GM08714 (cell line): ENCODE data around the gene SMYD5.

Experiments
- H3K4me3 ChIP-seq: fragments of 200-500 bp; sonication (Bioruptor generic); 2 replicates; pipeline ENCODE4 v1.5.1; 2014; ENCODE audit warnings: mild to moderate bottlenecking, low read length, inconsistent platforms
- ZNF274 ChIP-seq: IDR thresholded peaks from 2 replicates; pipeline ENCODE4 v1.6.1; 2012; ENCODE audit warnings: mild to moderate bottlenecking, low read depth, low read length

Gene SMYD5

DNA sequence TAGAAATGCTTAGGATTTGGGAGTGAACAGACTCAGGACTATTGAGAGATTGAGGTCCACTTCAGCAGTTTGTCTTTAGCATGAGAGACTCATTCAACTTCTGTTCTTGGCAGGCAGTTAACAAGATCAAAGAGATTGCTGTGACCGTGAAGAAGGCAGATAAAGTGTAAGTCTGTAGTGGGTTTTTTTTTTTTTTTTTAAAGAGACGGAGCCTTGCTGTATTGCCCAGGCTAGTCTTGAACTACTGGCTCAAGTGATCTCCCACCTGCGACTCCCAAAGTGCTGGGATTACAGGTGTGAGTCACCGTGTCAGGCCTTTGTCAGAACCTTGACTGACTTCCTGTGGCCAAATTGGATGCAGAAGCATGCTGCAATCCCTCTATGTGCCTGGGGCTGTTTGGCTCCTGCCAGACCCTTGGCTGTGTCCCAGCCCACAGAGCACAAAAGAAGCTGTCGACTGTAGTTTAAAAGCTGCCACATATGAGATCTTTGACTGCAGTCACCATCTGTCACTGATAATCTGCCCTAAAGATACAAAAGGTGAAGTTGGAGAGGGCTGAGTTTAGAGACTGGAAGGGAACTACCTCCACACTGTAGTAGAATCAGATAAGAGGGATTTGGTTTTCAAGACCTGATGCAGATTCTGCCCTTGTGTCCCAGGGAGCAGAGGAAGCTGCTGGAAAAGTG, 30.0 kb downstream of the SMYD5 start:
- H3K4me3 ChIP-seq: no peak overlapping the region
- no peak for TF ChIP-seq ZNF274

DNA sequence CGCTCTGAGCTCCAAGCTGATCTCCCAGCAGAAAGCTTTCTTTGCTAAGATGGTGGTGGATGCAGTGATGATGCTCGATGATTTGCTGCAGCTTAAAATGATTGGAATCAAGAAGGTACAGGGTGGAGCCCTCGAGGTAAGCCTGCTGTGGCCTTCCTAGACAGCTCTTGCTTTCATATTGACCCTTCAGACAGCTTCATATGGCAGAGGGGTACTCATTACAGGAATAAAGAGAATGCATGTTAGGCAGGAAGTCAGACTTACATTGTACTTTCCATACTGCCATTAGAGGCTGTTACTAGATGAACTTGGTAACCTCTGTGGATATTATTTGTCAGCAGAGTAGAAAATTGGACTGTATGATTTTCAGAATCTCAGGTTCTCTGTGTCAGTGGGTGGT, 30.5 kb downstream of the SMYD5 start:
- TF ChIP-seq ZNF274: no peak
- H3K4me3 ChIP-seq: no peak overlapping the region

DNA sequence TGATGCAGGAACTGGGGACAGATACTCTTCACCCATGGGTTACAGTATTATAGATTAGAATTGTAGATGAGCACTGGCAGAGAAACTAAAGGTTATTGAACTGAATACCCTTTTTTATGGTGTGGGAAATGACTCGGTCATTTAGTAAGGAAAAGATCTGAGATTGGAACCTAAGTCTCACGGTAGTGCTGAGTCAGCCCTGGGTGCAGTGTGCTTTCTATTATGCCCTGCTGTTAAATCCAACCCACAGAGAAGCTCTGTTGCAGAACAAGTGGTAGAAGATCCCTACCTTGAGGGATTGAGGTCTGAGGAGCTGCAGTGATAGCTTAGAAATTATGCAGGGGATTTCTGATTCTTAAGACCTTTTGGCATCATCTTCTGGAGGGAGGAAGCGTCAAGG, 32.8 kb downstream of the SMYD5 start:
- no peak overlapping the region for H3K4me3 ChIP-seq
- TF ChIP-seq ZNF274: no peak

DNA sequence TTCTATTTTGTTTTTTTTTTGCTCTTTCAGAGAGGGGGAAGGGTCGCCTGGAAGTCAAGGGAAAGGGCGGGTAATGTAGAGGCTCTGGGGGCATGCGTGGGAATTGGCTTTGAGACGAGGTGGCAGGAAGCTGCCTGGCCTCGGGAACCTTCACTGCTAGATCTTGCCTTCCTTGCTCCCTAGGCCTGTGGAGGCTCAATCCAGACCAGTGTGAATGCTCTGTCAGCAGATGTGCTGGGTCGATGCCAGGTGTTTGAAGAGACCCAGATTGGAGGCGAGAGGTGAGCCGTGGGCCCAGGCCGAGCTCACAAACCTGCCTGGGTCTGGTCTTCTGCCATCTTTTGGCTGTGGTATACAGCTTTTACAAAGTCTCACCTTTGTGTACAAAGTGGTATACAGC, 35.6 kb downstream of the SMYD5 start:
- TF ChIP-seq ZNF274: no peak
- H3K4me3 ChIP-seq: no peak overlapping the region

DNA sequence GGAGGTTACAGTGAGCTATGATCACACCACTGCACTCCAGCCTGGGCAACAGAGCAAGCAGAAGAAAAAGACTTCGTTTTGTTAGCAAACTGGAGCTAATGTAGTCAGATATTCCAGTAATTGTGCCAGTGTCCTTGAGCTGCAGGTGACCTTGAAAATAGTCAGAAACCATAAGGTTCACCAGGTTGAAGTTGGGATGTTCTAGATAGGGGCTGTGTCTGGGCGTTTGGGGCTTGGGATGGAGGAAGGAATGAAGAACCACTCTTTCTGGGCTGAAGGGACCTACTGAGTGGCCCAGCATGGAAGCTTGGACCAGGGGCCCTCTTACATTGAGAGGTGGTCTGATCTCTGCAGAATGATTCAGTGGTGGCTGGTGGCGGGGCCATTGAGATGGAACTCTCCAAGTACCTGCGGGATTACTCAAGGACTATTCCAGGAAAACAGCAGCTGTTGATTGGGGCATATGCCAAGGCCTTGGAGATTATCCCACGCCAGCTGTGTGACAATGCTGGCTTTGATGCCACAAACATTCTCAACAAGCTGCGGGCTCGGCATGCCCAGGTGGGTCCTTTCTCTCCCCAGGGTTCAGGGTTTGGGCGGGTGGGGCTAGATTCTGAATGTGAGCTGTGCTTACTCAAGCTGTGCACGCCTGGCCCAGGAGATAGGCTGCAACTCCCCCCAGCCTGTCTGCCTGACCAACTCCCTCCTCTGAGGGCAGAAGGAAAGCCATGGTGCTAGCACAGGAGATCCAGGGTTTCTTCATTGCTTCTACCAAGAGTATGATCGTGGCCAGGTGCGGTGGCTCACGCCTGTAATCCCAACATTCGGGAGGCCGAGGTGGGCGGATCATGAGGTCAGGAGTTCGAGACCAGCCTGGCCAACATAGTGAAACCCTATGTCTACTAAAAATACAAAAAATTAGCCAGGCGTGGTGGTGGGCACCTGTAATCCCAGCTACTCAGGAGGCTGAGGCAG, 37.1 kb downstream of the SMYD5 start:
- no peak overlapping the region for H3K4me3 ChIP-seq
- no peak for TF ChIP-seq ZNF274

DNA sequence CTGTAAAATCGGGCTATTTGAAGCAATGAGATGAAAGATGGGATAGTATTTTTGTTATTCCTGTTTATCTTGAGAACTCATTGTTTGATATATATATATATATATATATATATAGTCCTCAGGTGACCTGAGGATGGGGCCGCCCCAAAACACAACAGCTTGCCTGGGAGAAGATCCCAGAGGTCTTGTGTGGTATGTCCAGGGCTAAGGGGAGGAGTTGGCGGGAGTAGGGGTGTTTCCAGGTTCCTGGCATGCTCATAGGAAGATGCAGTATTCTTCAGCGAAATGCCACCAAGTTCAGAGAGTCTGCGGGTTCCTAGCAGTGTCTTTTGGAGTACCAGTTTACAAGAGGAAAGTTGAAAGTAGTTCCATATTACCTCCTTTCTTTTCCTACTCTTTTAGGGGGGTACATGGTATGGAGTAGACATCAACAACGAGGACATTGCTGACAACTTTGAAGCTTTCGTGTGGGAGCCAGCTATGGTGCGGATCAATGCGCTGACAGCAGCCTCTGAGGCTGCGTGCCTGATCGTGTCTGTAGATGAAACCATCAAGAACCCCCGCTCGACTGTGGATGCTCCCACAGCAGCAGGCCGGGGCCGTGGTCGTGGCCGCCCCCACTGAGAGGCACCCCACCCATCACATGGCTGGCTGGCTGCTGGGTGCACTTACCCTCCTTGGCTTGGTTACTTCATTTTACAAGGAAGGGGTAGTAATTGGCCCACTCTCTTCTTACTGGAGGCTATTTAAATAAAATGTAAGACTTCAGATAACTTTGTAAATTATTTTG, 38.4 kb downstream of the SMYD5 start:
- no peak for TF ChIP-seq ZNF274
- H3K4me3 ChIP-seq: no peak overlapping the region

DNA sequence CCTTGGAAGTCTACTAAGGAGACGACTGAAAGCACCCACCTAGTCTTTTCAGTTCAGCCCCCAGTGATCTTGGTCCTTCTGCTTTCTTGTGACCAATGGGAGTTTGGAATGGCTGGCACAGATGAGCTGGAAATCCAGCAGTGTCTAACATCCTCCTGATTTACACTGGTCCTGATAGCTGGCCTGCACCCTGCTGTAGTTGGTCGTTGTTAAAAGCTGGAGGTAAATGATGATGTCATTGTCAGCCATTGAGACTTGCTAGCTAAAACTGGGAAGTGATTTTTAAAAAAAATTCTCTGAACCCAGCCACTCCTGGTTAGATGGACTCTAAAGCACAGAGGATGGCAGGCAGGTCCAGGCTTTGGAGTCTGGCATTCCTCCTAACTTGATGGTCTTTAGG, 39.4 kb downstream of the SMYD5 start:
- no peak overlapping the region for H3K4me3 ChIP-seq
- no peak for TF ChIP-seq ZNF274

DNA sequence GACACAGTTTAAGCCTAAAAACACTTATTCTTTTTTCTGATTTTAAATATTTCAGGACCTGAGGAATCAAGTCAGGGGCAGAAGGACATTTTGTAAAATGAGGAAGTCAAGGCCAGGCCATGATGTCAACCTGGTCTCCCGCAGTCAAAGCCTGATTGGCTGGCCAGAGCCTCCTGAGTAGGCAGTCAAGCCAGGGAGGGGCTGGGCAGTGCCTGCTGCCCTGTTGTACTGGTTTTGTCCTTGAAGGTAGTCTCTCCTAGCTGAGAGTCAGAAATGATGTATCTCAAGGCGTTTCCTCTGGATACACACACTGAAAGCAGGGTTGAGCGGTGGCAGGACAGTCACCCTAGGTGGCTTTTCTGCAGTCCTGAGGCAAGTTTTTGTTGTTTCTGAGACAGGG, 39.9 kb downstream of the SMYD5 start:
- no peak for TF ChIP-seq ZNF274
- H3K4me3 ChIP-seq: no peak overlapping the region

DNA sequence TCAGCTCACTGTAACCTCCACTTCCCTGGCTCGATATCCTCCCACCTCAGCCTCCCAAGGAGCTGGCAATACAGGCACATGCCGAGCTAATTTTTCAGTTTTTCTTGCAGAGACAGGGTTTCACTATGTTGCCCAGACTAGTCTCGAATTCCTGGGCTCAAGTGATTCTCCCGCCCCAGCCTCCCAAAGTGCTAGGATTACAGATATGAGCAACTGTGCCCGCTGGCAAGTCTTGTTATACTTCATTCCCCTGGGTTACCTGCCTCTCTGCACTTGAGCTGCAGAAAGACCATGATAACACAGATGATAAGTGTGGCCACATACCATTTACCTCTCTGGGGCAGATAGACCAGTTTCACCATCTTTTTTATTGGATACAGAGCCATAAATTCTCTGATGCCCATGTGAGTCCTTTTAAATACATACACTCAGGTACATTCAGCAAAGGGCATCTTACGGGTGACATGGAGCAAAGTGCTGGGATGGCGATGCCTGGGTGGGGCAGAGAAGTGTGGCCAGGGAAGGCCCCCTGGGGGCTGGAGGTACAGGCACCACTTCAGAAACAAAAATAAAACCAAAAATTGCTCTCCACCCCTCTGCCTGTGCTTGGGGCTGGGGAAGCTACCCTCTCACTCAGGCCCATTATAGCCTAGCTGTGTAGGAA, 40.4 kb downstream of the SMYD5 start:
- TF ChIP-seq ZNF274: no peak
- H3K4me3 ChIP-seq: no peak overlapping the region

DNA sequence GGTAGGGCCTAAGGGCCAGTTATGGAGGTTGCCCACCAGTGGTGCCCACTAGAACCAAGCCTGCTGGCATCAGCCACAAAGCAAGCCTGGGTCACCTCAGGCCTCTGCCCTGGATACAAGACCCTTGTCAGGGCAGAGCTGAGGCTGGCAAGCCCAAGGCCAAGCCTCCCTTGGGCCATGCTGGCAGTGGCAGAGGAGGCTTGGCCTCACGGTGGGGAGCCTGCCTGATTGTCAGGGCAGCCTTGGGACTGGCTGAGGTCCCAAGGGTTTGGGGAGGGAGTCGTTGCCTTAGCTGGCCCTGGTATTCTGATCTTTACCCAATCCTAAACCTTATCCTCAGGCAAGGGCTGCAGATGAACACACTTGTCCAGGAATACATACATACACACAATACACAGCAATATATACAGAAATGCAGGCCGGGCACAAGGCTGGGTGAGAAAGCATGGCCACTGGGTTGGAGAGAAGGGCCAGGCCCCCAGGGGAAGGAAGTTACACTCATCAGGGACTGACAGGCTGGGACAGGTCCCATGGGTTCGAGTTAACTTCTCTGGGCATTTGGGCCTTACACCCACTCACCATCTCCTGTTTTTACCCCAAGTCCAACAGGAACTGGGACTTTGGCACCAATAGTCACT, 41.1 kb downstream of the SMYD5 start:
- no peak overlapping the region for H3K4me3 ChIP-seq
- TF ChIP-seq ZNF274: no peak

DNA sequence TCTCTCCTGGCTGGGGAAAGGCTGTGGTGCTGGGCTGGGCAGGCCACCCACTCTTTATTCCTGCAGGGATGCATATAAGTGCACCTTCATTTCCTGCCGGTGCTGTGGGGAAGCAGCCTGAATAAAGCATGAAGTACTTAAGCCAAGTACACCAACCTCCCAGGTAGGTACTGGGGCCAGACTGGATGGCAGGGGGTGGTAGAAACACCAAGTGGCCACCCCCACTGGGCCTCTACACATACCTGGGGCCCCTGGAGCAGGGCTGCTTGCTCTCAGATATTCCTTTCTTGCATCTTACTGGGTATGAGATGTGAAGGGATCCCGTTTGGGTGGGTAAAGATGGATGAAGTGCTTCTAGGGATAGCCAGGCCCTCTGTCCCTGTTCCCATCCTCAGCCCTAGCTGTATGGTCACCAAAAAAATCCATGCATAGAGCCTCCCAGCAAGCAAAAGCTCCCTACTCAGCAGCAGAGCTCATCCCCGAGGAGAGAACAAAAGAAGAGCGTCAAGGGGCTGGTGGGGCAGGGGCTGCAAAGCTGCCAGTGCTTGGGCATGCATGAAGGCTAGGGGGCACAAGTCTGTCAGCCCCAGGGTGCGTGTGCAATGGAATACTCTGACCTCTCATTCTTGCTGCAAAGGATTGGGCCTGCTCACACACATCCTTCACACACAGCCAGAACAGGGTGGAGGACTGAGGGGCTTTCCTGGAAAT, 42.0 kb downstream of the SMYD5 start:
- no peak for TF ChIP-seq ZNF274
- no peak overlapping the region for H3K4me3 ChIP-seq

DNA sequence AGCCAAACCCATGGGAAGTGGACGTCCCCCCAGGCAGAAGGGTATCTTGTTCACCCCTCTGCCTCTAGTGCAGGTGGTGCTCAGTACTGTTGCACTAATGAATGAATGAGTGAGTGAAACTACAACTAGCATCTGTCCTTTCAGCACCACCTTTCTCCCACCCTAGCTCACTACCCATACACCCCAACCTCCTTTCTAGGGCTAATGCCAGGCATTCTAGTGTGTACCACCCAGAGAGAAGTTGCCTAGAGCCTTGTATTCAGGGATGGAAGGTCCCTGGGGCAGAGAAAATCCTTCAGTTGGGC, 42.5 kb downstream of the SMYD5 start:
- TF ChIP-seq ZNF274: no peak
- no peak overlapping the region for H3K4me3 ChIP-seq

DNA sequence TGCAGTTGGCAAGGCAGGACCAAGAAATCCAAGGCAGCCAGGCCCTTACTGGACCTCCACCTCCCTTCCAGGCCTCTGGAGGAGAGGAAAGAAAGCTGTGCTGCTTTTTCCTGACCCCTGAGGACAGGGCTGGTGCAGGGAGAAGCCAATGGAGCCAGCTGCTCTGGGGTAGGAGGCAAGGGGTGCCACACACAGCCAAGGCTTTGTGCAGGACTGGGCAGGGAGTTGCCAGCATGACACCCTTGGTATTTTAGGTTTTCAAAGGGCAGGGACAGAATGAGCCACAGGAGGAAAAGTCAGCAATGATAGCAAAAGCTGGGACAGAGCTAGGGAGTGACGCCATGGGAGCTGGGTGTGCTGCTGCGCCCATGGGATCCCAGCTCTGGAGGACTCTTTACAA, 43.0 kb downstream of the SMYD5 start:
- no peak overlapping the region for H3K4me3 ChIP-seq
- TF ChIP-seq ZNF274: no peak
